Stimulated activated CD4-positive, alpha-beta T cell treated with anti-CD3 and anti-CD28 coated beads, Interleukin-1b, Interleukin-23, amount 100 ng/mL, for 24 hours (primary cell): Measurements from ENCODE around the gene MMP23B.
"Not testable (repeated sequence)": the region's sequence is repeated elsewhere in the genome, so short reads cannot be mapped to it uniquely, and the experiment has no call there.

Experiments
- DNase-seq, 4 experiments: peaks; one replicate each; pipeline ENCODE4 v3.0.0-alpha.2; 2020; ENCODE audit warnings: low read depth in 4 of 4, low spot score in 1 of 4

MMP23B gene

DNA sequence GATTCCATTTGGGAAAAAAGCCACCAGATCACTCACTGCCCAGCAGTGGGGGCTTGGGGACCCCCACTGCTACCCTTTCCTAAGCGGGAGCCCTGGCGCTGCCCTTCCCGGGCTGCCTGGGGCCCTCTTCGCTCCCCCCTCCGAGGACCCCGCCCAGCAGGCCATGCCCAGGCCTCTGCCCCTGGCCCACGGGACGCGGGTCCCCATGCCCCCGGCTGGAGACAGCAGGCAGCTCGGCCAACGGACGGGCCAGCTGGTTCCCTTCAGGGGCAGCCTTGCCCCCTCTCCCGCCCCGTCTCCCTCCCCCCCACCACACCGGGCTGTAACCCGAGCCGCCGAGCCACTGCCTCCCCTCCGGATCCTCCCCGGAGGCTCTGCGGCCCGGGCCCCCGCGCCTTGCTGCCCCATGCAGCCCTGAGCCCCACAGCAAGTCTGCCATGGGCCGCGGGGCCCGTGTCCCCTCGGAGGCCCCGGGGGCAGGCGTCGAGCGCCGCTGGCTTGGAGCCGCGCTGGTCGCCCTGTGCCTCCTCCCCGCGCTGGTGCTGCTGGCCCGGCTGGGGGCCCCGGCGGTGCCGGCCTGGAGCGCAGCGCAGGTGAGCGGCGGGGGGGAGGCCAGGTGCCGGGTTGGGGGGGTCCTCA lies at the start of gene MMP23B:
Gene MMP23B (plus strand): TSS at position 392 of the 639 bp plus-strand sequence. CDS start 46 bp downstream, at position 438.
- no peak for DNase-seq

DNA sequence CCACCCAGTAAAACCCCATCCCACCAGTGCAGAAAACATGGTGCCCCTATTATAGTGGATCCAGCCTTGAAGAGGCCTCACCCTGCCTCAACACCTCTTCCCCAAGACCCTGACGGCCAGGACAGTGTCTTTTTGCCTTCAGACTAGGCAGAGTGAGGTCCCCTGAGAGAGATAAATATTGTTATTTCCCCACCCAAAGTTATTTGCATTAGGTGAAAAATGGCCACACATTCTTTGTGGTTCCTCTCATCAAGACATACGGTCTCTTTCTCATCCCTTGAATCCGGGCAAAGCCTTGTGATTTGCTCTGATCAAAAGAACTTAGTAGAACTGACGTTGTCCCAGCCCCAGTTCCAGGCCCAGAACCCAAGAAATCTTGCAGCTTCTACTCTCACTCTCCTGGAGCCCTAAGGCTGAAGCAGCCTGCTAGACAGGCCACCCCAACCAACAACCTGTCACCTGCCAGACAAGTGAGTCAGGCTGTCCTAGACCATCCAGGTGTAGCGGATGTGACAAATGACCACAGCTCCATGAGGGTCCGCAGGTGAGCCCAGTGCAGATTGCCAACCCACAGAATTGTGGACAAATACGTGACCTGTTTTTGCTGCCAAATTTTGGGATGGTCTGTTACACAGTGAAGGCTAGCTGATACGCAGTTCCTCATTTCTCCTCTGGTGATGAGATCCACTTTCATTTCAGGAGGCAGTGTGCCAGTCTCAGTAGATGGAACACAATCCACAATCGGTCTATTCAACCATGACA lies 49.2 kb upstream of the MMP23B start:
- DNase-seq = no peak

DNA sequence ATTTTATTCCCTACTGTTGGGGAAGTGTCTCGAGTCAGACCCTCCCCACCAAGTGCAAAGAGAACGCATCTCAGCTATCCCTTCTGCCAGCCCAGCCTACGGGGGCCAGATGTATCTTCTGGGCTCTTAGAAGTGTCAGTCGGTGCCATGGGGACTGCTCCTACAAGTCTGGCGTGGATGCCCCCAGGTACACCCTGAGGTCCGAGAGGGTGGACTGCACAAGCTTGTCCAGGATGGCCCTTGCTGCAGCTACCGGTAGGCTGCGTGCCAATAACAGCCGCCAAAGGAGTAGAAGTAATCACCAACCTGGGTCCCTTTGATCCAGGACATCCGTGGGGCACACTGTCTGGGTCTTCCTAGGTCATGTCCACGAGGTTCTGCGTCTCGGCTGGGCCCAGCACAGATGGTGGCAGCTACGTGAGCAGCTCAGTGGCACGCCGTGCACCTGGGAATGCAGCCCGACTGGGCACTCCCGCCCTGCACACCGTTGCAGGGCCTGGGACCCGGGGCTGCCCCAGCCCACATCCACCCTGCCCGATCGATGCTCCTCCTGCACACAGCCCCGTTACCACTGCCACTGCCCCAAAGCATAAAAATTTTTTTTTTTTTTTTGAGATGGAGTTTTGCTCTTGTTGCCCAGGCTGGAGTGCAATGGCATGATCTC lies 48.5 kb upstream of the MMP23B start:
- no peak for DNase-seq

DNA sequence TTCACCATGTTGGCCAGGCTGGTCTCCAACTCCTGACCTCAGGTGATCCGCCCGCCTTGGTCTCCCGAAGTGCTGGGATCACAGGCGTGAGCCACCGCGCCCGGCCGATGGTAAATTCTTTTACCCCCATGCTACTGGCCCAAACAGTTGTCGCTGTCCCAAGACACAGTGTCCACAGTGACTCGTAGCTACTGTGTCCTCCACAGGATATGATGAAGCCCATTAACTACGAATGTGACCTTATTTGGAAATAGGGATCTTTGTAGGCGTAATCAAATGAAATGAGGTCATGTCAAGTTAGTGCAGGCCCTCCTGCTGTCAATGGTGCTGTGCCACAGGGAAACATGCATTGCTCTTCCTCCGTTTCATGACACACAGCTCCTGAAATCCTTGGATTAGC lies 40.5 kb upstream of the MMP23B start:
- DNase-seq = no peak

- DNase-seq = no peak
These were observed 38.0 kb upstream of the MMP23B start for GRCh38 chr1:1593834-1594601.

- DNase-seq = no peak
These were observed 37.2 kb upstream of the MMP23B start for GRCh38 chr1:1594602-1595260.

DNA sequence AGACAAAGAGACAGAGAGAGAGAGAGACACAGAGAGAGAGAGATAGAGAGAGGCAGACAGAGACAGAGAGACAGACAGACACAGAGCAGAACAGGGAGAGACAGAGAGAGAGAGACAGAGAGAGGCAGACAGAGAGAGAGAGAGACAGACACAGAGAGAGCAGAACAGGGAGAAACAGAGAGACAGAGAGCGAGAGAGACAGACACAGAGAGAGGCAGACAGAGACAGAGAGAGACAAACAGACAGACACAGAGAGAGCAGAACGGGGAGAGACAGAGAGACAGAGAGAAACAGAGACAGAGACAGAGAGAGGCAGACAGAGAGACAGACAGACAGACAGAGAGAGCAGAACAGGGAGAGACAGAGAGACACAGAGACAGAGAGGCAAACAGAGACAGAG lies 36.6 kb upstream of the MMP23B start:
- DNase-seq = not testable (repeated sequence)

DNA sequence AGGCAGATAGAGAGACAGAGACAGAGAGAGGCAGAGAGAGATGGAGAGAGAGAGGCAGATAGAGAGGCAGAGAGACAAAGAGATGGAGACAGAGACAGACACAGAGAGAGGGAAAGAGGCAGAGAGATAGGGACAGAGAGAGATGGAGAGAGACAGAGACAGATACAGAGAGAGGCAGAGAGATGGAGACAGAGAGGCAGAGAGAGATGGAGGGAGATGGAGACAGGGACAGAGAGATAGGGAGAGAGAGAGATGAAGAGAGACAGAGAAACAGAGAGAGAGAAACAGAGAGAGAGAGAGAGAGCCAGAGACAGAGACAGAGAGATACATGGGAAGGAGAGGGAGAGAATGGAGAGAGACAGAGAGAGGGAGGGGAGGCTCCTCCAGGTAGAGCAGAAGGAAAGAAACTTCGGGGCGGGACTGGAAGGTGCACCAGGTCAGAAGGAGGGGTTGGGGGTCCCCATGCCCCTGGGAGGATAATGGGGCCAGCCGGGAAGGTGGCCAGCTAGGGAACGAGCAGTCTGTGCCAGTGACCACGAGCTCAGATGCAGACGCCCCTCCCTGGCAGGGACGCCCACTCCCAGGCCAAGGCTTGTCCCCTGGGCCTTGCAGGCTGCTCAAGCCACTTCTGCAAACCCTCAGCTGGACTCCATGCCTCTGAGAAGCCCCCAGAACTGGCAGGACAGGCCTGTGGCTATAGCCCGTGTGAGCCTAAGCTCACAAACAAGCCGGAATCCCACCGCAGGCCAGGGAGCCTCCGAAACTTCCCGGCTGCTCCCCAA lies 35.3 kb upstream of the MMP23B start:
- DNase-seq = no peak

DNA sequence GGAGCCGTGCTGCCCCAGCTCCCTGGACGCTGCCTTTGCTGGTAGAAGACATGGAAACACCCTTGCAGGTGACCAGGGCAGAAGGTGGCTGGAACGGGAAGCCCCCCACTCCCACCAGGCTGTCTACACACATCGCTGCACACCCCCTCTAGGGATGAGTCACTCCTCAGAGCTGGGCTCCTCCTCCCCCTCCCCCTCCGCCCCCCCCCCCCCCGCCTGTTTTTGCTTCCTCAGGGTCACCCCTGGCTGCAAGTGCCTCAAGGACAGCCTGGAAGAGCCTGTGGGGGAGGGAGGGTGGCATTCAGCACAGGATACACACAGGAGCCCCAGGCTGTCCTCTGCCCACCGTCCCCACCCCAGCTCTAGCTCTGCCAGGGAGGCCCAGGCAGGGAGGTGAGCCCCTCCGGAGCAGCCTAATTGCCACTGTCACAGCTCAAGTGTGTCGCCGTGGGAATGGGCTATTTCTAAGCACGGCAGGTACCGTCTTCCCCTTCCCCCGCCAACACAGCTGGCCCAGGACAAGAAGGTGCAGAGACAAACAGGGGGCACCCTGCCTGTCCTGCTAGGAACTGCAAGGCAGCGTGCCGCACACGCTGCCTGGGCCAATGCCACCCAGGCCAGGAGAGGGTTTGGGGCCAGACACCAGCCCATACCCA lies 34.6 kb upstream of the MMP23B start:
- no peak for DNase-seq

GRCh38 chr1:1598051-1598719 lies 33.8 kb upstream of the MMP23B start:
- no peak for DNase-seq

GRCh38 chr1:1598720-1599029 lies 33.3 kb upstream of the MMP23B start:
- no peak for DNase-seq

- peak in 1 of 4 experiments; percentile 21 for DNase-seq
These were observed 32.7 kb upstream of the MMP23B start for GRCh38 chr1:1599030-1599934.

DNA sequence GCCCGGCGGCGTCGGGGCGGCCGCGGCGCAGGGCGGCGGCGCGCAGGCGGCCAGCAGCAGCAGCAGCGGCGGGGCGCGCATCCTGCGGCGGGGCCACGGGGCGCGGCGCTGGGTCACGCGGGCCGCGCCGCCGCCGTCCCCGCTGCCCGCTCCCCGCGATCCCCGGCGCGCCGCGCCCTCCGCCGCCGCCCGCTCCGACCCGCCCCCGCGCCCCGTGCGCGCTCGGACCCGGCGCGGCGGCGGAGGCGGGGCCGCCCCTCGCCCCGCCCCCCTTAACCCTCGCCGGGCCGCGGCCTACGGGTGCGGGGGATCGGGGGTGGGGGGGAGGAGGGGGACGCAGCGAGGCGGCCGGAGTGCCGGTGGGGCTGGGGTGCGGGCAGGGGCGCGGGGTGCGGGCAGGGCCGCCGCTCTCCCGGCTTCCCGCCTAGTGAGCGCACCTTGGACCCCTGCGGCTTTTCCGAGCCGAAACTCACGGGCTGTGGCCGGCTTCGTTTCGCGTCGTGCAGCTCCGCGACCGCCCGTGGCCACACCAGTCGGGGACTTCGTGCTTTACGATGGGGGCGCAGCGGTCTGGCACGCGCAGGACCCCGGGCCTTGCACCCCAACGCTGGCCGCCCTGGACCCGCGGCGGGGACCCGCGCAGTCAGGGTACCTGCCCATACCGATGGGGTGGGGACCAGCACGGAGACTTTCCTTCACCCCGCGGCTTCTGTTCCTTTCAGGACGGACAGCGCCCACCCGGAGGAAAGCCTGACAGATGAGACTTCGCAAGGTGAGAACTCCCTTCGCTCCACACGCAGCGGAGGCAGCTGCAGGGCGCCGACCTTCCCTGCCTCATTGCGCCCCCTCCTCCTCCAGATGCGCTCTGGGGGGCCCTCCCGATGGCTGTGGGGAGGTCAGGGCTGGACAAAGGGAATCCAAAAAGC lies 31.8 kb upstream of the MMP23B start, which contains the start of gene FNDC10:
Gene FNDC10 (minus strand): TSS at position 201 of the 926 bp plus-strand sequence. CDS start 120 bp downstream, at position 81.
- peak in 1 of 4 experiments; percentile 17 for DNase-seq

- DNase-seq = no peak
These were observed 31.0 kb upstream of the MMP23B start for GRCh38 chr1:1600861-1601563.

DNA sequence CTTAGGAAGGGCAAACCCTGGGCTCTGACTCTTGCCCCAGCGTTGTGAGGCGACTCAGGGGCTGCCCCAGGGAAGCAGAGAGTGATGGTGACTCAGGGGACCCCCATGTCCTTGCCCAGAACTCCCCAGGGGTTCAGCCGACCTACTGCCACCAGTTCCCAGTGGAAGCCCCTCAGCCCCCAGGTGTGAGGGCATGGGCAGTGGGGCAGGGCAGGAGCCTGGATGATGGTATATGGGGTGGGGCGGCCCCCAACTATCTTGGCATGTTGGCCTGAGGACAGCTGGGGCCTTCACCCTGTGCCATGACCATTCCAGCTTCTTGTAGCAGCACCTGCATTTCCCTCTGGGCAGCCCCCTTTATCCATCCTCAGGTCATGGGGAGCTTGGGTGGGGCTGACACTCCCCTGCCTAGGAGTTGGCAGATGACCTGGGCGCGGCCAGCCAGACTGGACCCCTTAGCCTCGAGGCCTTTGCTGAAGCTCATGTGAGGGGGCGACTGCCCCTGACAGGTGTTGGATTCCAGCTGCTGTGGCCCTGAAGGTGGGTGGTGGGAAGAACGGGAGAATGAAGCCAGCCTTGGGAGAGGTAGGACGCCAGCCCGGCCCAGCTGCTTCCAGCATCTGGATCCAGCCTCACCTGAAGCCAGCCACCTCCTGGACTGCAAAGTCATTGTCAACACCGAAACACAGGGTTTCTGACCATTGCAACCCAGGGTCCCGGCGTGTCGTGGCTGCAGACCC lies 30.2 kb upstream of the MMP23B start:
- DNase-seq = no peak
